Type B pancreatic cell (in vitro differentiated cells): ENCODE results near the gene ZDHHC14. TPM values are rescaled to one million over a fixed set of nuclear protein-coding genes. Genes with fewer than 3 reads are reported as not detected.

Experiments
- DNase-seq: peaks from one replicate; pipeline ENCODE4 v3.0.0; 2021; ENCODE audit warnings: mixed read lengths; ENCODE audit not compliant: unreplicated experiment; ENCODE audit errors: extremely low spot score
- H3K27ac Mint-ChIP-seq: 2 replicates; pipeline ENCODE4 v1.8.0; 2021; ENCODE audit warnings: mild to moderate bottlenecking, mixed read lengths
- H3K27me3 Mint-ChIP-seq: 2 replicates; pipeline ENCODE4 v1.8.0; 2021; ENCODE audit warnings: mixed read lengths
- H3K36me3 Mint-ChIP-seq: 2 replicates; pipeline ENCODE4 v1.8.0; 2021; ENCODE audit warnings: mixed read lengths
- H3K4me1 Mint-ChIP-seq: one replicate; pipeline ENCODE4 v1.8.0; 2021; ENCODE audit warnings: mixed read lengths; ENCODE audit not compliant: unreplicated experiment
- H3K4me3 Mint-ChIP-seq: 2 replicates; pipeline ENCODE4 v1.8.0; 2021; ENCODE audit warnings: mild to moderate bottlenecking, mixed read lengths
- H3K9me3 Mint-ChIP-seq: 2 replicates; pipeline ENCODE4 v1.8.0; 2021; ENCODE audit warnings: mixed read lengths
- CTCF ChIP-seq: fragments of 200-600 bp; sonication (generic); conservative IDR thresholded peaks from 2 replicates; pipeline ENCODE4 v1.5.0; 2021; ENCODE audit warnings: antibody characterized with exemption, mild to moderate bottlenecking
- total RNA-seq: library from RNA; stranded (reverse); gene quantifications from 2 replicates; pipeline ENCODE4 v1.2.1, GENCODE V29; 2021; ENCODE audit warnings: low replicate concordance

ZDHHC14 gene
- total RNA-seq, 1 donor from 2014 or later: 11.1 TPM

GRCh38 chr6:157481865-157482249 lies 100.9 kb downstream of the ZDHHC14 start:
- H3K9me3 Mint-ChIP-seq: no peaks in the 10 kb centered on the region
- no peaks in the 10 kb centered on the region for H3K36me3 Mint-ChIP-seq
- H3K27me3 Mint-ChIP-seq: peaks cover 5% of the 10 kb centered on the region
- no peak overlapping the region for H3K4me3 Mint-ChIP-seq
- H3K4me1 Mint-ChIP-seq: peaks cover 5% of the 10 kb centered on the region
- DNase-seq: no peak
- no peak overlapping the region for H3K27ac Mint-ChIP-seq
- TF ChIP-seq CTCF: no peak

GRCh38 chr6:157483770-157484169 lies 102.8 kb downstream of the ZDHHC14 start:
- Mint-ChIP-seq H3K27me3 (peaks cover 5% of the 10 kb centered on the region), H3K4me3 (no peak overlapping the region), H3K4me1 (peaks cover 11% of the 10 kb centered on the region), H3K36me3 (no peaks in the 10 kb centered on the region), H3K9me3 (no peaks in the 10 kb centered on the region), H3K27ac (no peak overlapping the region)
- TF ChIP-seq CTCF: no peak
- no peak for DNase-seq

- H3K4me1 Mint-ChIP-seq: peaks cover 14% of the 10 kb centered on the region
Observed at GRCh38 chr6:157484181-157484580, 103.2 kb downstream of the ZDHHC14 start.

GRCh38 chr6:157486572-157486971 lies 105.6 kb downstream of the ZDHHC14 start:
- TF ChIP-seq CTCF: no peak
- Mint-ChIP-seq H3K4me3 (no peak overlapping the region), H3K4me1 (peaks cover 14% of the 10 kb centered on the region), H3K36me3 (no peaks in the 10 kb centered on the region), H3K27ac (no peak overlapping the region), H3K27me3 (peaks cover 12% of the 10 kb centered on the region), H3K9me3 (no peaks in the 10 kb centered on the region)
- DNase-seq: no peak

More at GRCh38 chr6:157484181-157484580, 103.2 kb downstream of the ZDHHC14 start:
- H3K36me3 Mint-ChIP-seq: no peaks in the 10 kb centered on the region
- TF ChIP-seq CTCF: no peak
- no peak for DNase-seq
- peaks cover 5% of the 10 kb centered on the region for H3K27me3 Mint-ChIP-seq
- no peak overlapping the region for H3K27ac Mint-ChIP-seq
- H3K9me3 Mint-ChIP-seq: no peaks in the 10 kb centered on the region
- no peak overlapping the region for H3K4me3 Mint-ChIP-seq

- H3K4me1 Mint-ChIP-seq: peaks cover 14% of the 10 kb centered on the region
- no peak overlapping the region for H3K27ac Mint-ChIP-seq
- no peak for TF ChIP-seq CTCF
- H3K36me3 Mint-ChIP-seq: no peaks in the 10 kb centered on the region
- DNase-seq: no peak
- H3K9me3 Mint-ChIP-seq: no peaks in the 10 kb centered on the region
- H3K4me3 Mint-ChIP-seq: no peak overlapping the region
- peaks cover 12% of the 10 kb centered on the region for H3K27me3 Mint-ChIP-seq
Observed at GRCh38 chr6:157487110-157487773, 106.3 kb downstream of the ZDHHC14 start.
